Heart left ventricle (tissue), 16 donors: ENCODE measurements around the gene NLRP1. TPM values are rescaled to one million over a fixed set of nuclear protein-coding genes. Genes with fewer than 3 reads are reported as not detected.
A peak's percentile ranks its signal among the peaks of the same experiment; 100 is the strongest.

Experiments
- ATAC-seq, 4 donors: fragments of 200-7000 bp; cut with Tn5 transposase; one replicate each; pipeline ENCODE4 v1.9.1; 2020 to 2022; ENCODE audit warnings: moderate library complexity in 4 of 4, mild to moderate bottlenecking in 3 of 4, moderate number of reproducible peaks in 1 of 4
- DNase-seq, 5 donors: peaks; one replicate each; pipeline ENCODE4 v3.0.0-alpha.2; 2020
- H3K27ac ChIP-seq, 12 donors: fragments of 200-600 bp; sonication (generic) in 4 of 12; one replicate each; pipeline versions ENCODE4 v1.5.0 to v1.8.0; 2016 to 2022; ENCODE audit warnings: mild to moderate bottlenecking in 2 of 12
- H3K27me3 ChIP-seq, 9 donors: fragments of 200-600 bp; sonication (generic) in 2 of 9; one replicate each; pipeline versions ENCODE4 v1.5.1 to v1.8.0; 2016 to 2022; ENCODE audit warnings: mild to moderate bottlenecking in 3 of 9
- H3K36me3 ChIP-seq, 9 donors: fragments of 200-600 bp; sonication (generic) in 2 of 9; one replicate each; pipeline versions ENCODE4 v1.5.0 to v1.8.0; 2018 to 2022; ENCODE audit warnings: mild to moderate bottlenecking in 2 of 9
- H3K4me1 ChIP-seq, 12 donors: fragments of 200-600 bp; sonication (generic) in 4 of 12; one replicate each; pipeline versions ENCODE4 v1.5.0 to v1.8.0; 2016 to 2022; ENCODE audit warnings: mild to moderate bottlenecking in 3 of 12
- H3K4me3 ChIP-seq, 12 donors: fragments of 200-600 bp; sonication (generic) in 4 of 12; one replicate each; pipeline versions ENCODE4 v1.5.0 to v1.8.0; 2017 to 2022; ENCODE audit warnings: mild to moderate bottlenecking in 9 of 12, moderate library complexity in 4 of 12
- H3K9me3 ChIP-seq, 12 donors: fragments of 200-600 bp; sonication (generic) in 4 of 12; one replicate each; pipeline versions ENCODE4 v1.5.0 to v1.8.0; 2016 to 2022; ENCODE audit warnings: mild to moderate bottlenecking in 1 of 12
- CTCF ChIP-seq, 12 donors: fragments of 200-600 bp; sonication (generic) in 4 of 12; IDR thresholded peaks; one replicate each; pipeline versions ENCODE4 v1.5.0 to v1.8.0; 2018 to 2022; ENCODE audit warnings: antibody characterized with exemption in 12 of 12, mild to moderate bottlenecking in 5 of 12
- POLR2A ChIP-seq, 2 donors: fragments of 450-650 bp; IDR thresholded peaks; one replicate each; pipeline ENCODE4 v1.6.1; 2017; ENCODE audit warnings: antibody characterized with exemption in 2 of 2, mild to moderate bottlenecking in 2 of 2, moderate library complexity in 2 of 2
- WGBS, 4 donors: extraction: QIAGEN DNeasy Blood & Tissue Kit in 2 of 4; methylation state at CpG; one replicate each; pipeline versions ENCODE4 v1.1.5 to v1.1.7; 2013 to 2018; 5-methylcytosine and 5-hydroxymethylcytosine counted together
- intact Hi-C, 10 donors: fragments of 100-400 bp; cut with DNase I; formaldehyde crosslinking; loops; one replicate each; pipeline versions ENCODE4 v1.11.1 to v1.14.2; 2022
- polyA plus RNA-seq, 2 donors: library from polyadenylated mRNA; stranded (reverse); fragments of 200-250 nt; gene quantifications; one replicate each; pipeline ENCODE4 v1.2.3, GENCODE V29; 2013
- total RNA-seq, 9 donors: library from RNA; depleted of rRNA in 2 of 9; stranded (reverse); fragments of >200 nt in 2 of 9; fragmentation: NEBNext Ultra II Directional in 3 of 9; extraction: Animal tissue kit (Norgen Biotek cat#: 25700) in 3 of 9; gene quantifications; one replicate each; pipeline versions ENCODE4 v1.1.0 to v1.2.4, GENCODE V29; 2016 to 2023
- donor health status: ischemic (EF 13 %, LVEDD 7.1; RV severe dilation, severe dysfunction).
- donor health status: healthy with polysubstance abuse.
- donor health status: DM: no; HTN: yes; CAD: no.
- donor health status: DM: no; HTN: no; CAD: no.
- donor health status: ischemic (EF 25% LVEDD 6.9; RV normal size, moderate dysfunction).
- donor health status: ischemic (EF 25% LVEDD 5.7; RV mildly dilated, moderate dysfunction).
- donor health status: healthy.
- donor health status: DM: yes; HTN: yes; CAD: no.
- donor health status: ischemic (EF 35%, LVEDD 5.7; RV mildly dilated, moderate dysfunction).
- donor health status: nonischemic (EF 11% LVEDD 7.7; RV severe dilation, severe dysfunction).
- donor health status: DM: yes; HTN: yes; CAD: no.
- donor health status: PGD.
- donor health status: ischemic (EF 29% LVEDD 5.4; RV normal size, mild dysfunction).
- donor health status: nonischemic (EF 23%, LVEDD 6.1; RV moderate dilation, normal function).

NLRP1 gene
- total and polyA plus RNA-seq, 11 donors, result 3.8 to 16.7 (median 8.8) TPM

- Histone ChIP-seq H3K4me1 (peaks cover 7 to 35% (median 24%) of the 10 kb centered on the region in 12 donors), H3K9me3 (no peaks in the 10 kb centered on the region), H3K27me3 (no peaks in the 10 kb centered on the region), H3K27ac (peak within 1 kb of the TSS; percentile 97 to 100 (median 99)), H3K36me3 (peaks cover 0 to 71% (median 64%) of the 10 kb centered on the region in 9 donors), H3K4me3 (peak within 1 kb of the TSS; percentile 65 to 97 (median 90))
- intact Hi-C loops, result loop anchor here in 1 of 10 donors (1.0 kb wide), 1 partner anchor 16 kb away; no protein-coding TSS in a partner anchor
- 5 to 8% (median 7%) methylated on average over 19 to 29 of the region's 29 CpGs for WGBS, 4 donors
- TF ChIP-seq CTCF (IDR thresholded peaks at IDR 0.05) (no peak), POLR2A (IDR thresholded peaks at IDR 0.05) (peak in 1 of 2 donors; percentile 28)
- ATAC-seq (peak in 3 of 4 donors; percentile 0 to 33 (median 13)), DNase-seq (no peak)
These were observed 98.8 kb downstream of the NLRP1 start, which contains the start of gene DERL2 for GRCh38 chr17:5485270-5486205. DERL2 (minus strand) TSS chr17:5486178; CDS start chr17:5486161, 17 bp downstream.

- H3K4me1 ChIP-seq, result peaks cover 0 to 20% (median 9%) of the 10 kb centered on the region in 12 donors
- H3K36me3 ChIP-seq, result peaks cover 5 to 85% (median 82%) of the 10 kb centered on the region in 9 donors
These were observed 102.9 kb downstream of the NLRP1 start for GRCh38 chr17:5481451-5481850.

GRCh38 chr17:5480962-5481361 lies 103.3 kb downstream of the NLRP1 start:
- WGBS, 4 donors, result 80 to 91% (median 86%) methylated on average over 6 of the region's 6 CpGs
- TF ChIP-seq POLR2A (IDR thresholded peaks at IDR 0.05) (no peak), CTCF (IDR thresholded peaks at IDR 0.05) (no peak)
- peaks cover 0 to 20% (median 9%) of the 10 kb centered on the region in 12 donors for H3K4me1 ChIP-seq
- ATAC-seq (no peak), DNase-seq (no peak)
- no peak overlapping the region for H3K4me3 ChIP-seq
- H3K9me3 ChIP-seq, result peaks cover 0 to 3% (median 0%) of the 10 kb centered on the region in 12 donors
- H3K36me3 ChIP-seq, result peaks cover 5 to 90% (median 87%) of the 10 kb centered on the region in 9 donors
- no peaks in the 10 kb centered on the region for H3K27me3 ChIP-seq
- no peak overlapping the region for H3K27ac ChIP-seq
- intact Hi-C loops, result no loop called here

More at GRCh38 chr17:5481451-5481850, 102.9 kb downstream of the NLRP1 start:
- Histone ChIP-seq H3K27ac (no peak overlapping the region), H3K4me3 (no peak overlapping the region), H3K27me3 (no peaks in the 10 kb centered on the region), H3K9me3 (peaks cover 0 to 3% (median 0%) of the 10 kb centered on the region in 12 donors)
- 95 to 99% (median 97%) methylated on average over 4 of the region's 4 CpGs for WGBS, 4 donors
- intact Hi-C loops, result no loop called here
- TF ChIP-seq CTCF (IDR thresholded peaks at IDR 0.05) (no peak), POLR2A (IDR thresholded peaks at IDR 0.05) (no peak)
- no peak for ATAC-seq
- no peak for DNase-seq

GRCh38 chr17:5478992-5479391 lies 105.3 kb downstream of the NLRP1 start:
- TF ChIP-seq CTCF (IDR thresholded peaks at IDR 0.05), result no peak
- no peak for TF ChIP-seq POLR2A (IDR thresholded peaks at IDR 0.05)
- ATAC-seq (no peak), DNase-seq (no peak)
- Histone ChIP-seq H3K4me1 (peaks cover 0 to 3% (median 0%) of the 10 kb centered on the region in 12 donors), H3K27me3 (no peaks in the 10 kb centered on the region), H3K27ac (no peak overlapping the region), H3K36me3 (peaks cover 5 to 100% (median 98%) of the 10 kb centered on the region in 9 donors), H3K9me3 (peaks cover 0 to 3% (median 0%) of the 10 kb centered on the region in 12 donors), H3K4me3 (no peak overlapping the region)
- intact Hi-C loops, result no loop called here
- 90 to 93% (median 92%) methylated on average over 4 of the region's 4 CpGs for WGBS, 4 donors
